Right atrium auricular region (tissue), 2 donors: ENCODE results near the gene GBF1. TPM values are rescaled to one million over a fixed set of nuclear protein-coding genes. Genes with fewer than 3 reads are reported as not detected.
A peak's percentile ranks its signal among the peaks of the same experiment; 100 is the strongest.
"Not testable (repeated sequence)": the region's sequence is repeated elsewhere in the genome, so short reads cannot be mapped to it uniquely, and the experiment has no call there.

Experiments used
- DNase-seq: peaks from one replicate; pipeline ENCODE4 v3.0.0-alpha.2; 2019; ENCODE audit warnings: low spot score
- H3K27ac ChIP-seq, 2 donors: fragments of 200-600 bp; sonication (generic); 1 replicate in 1 of 2; 2 replicates in 1 of 2; pipeline ENCODE4 v1.5.1; 2016 to 2019
- H3K27me3 ChIP-seq, 2 donors: fragments of 200-600 bp; sonication (generic); one replicate each; pipeline versions ENCODE4 v1.5.1 to v1.6.0; 2017 to 2019
- H3K36me3 ChIP-seq: fragments of 200-600 bp; sonication (generic); one replicate; pipeline ENCODE4 v1.5.1; 2016
- H3K4me1 ChIP-seq, 2 donors: fragments of 200-600 bp; sonication (generic); one replicate each; pipeline versions ENCODE4 v1.5.1 to v1.6.0; 2017 to 2019
- H3K4me3 ChIP-seq, 2 donors: fragments of 200-600 bp; sonication (generic); 1 replicate in 1 of 2; 2 replicates in 1 of 2; pipeline ENCODE4 v1.5.1; 2017 to 2019; ENCODE audit warnings: mild to moderate bottlenecking in 1 of 2, moderate library complexity in 1 of 2
- H3K9me3 ChIP-seq, 2 donors: fragments of 200-600 bp; sonication (generic); one replicate each; pipeline ENCODE4 v1.5.1; 2019
- CTCF ChIP-seq, 2 donors: fragments of 200-600 bp; sonication (generic); IDR thresholded peaks; one replicate each; pipeline ENCODE4 v1.5.1; 2019; ENCODE audit warnings: antibody characterized with exemption in 2 of 2
- total RNA-seq, 2 donors: library from RNA; depleted of rRNA; stranded (reverse); fragments of >200 nt; gene quantifications; one replicate each; pipeline ENCODE4 v1.1.0, GENCODE V29; 2016

GBF1 gene
- total RNA-seq, 2 donors from 2014 or later = 38.5 to 38.9 TPM

- DNase-seq = no peak
- Histone ChIP-seq H3K4me3 (peak overlapping the region; percentile 51 to 65), H3K9me3 (no peaks in the 10 kb centered on the region), H3K4me1 (peaks cover 0 to 42% of the 10 kb centered on the region in 2 donors), H3K27me3 (no peaks in the 10 kb centered on the region), H3K27ac (no peak overlapping the region), H3K36me3 (no peaks in the 10 kb centered on the region)
- TF ChIP-seq CTCF (IDR thresholded peaks at IDR 0.05) = no peak
Observed at GRCh38 chr10:102242118-102242485, 3.2 kb upstream of the GBF1 start.

GRCh38 chr10:102243309-102243708 is 2.0 kb upstream of the GBF1 start:
- DNase-seq = no peak
- no peaks in the 10 kb centered on the region for H3K27me3 ChIP-seq
- H3K27ac ChIP-seq = no peak overlapping the region
- TF ChIP-seq CTCF (IDR thresholded peaks at IDR 0.05) = no peak
- no peaks in the 10 kb centered on the region for H3K9me3 ChIP-seq
- H3K4me3 ChIP-seq = no peak overlapping the region
- peaks cover 0 to 54% of the 10 kb centered on the region in 2 donors for H3K4me1 ChIP-seq
- H3K36me3 ChIP-seq = no peaks in the 10 kb centered on the region

GRCh38 chr10:102245932-102246251 is 560 bp downstream of the GBF1 start:
- peak overlapping the region; percentile 86 to 90 for H3K27ac ChIP-seq
- DNase-seq = no peak
- no peaks in the 10 kb centered on the region for H3K9me3 ChIP-seq
- no peak for TF ChIP-seq CTCF (IDR thresholded peaks at IDR 0.05)
- H3K4me1 ChIP-seq = peaks cover 0 to 57% of the 10 kb centered on the region in 2 donors
- no peaks in the 10 kb centered on the region for H3K36me3 ChIP-seq
- H3K27me3 ChIP-seq = no peaks in the 10 kb centered on the region
- peak overlapping the region; percentile 89 to 93 for H3K4me3 ChIP-seq

GRCh38 chr10:102246261-102246660 is 929 bp downstream of the GBF1 start:
- peaks cover 0 to 53% of the 10 kb centered on the region in 2 donors for H3K4me1 ChIP-seq
- H3K9me3 ChIP-seq = no peaks in the 10 kb centered on the region
- peak overlapping the region; percentile 89 to 93 for H3K4me3 ChIP-seq
- no peak for DNase-seq
- H3K27me3 ChIP-seq = no peaks in the 10 kb centered on the region
- H3K36me3 ChIP-seq = no peaks in the 10 kb centered on the region
- peak overlapping the region; percentile 86 to 90 for H3K27ac ChIP-seq
- no peak for TF ChIP-seq CTCF (IDR thresholded peaks at IDR 0.05)

- H3K4me1 ChIP-seq = peaks cover 0 to 43% of the 10 kb centered on the region in 2 donors
- no peak for TF ChIP-seq CTCF (IDR thresholded peaks at IDR 0.05)
- no peak for DNase-seq
- H3K4me3 ChIP-seq = no peak overlapping the region
- H3K9me3 ChIP-seq = no peaks in the 10 kb centered on the region
- H3K36me3 ChIP-seq = no peaks in the 10 kb centered on the region
- no peaks in the 10 kb centered on the region for H3K27me3 ChIP-seq
- H3K27ac ChIP-seq = peak overlapping the region in 1 of 2 donors; percentile 8
Observed at GRCh38 chr10:102247734-102248133, 2.4 kb downstream of the GBF1 start.

GRCh38 chr10:102252508-102252907 is 7.2 kb downstream of the GBF1 start:
- DNase-seq = not testable (repeated sequence)
- peaks cover 0 to 18% of the 10 kb centered on the region in 2 donors for H3K4me1 ChIP-seq

More at GRCh38 chr10:102252508-102252907, 7.2 kb downstream of the GBF1 start:
- not testable (repeated sequence) for H3K36me3 ChIP-seq, H3K4me3 ChIP-seq, H3K27ac ChIP-seq, H3K9me3 ChIP-seq, H3K27me3 ChIP-seq
